ENCODE data around the gene PDE4D.

DNA sequence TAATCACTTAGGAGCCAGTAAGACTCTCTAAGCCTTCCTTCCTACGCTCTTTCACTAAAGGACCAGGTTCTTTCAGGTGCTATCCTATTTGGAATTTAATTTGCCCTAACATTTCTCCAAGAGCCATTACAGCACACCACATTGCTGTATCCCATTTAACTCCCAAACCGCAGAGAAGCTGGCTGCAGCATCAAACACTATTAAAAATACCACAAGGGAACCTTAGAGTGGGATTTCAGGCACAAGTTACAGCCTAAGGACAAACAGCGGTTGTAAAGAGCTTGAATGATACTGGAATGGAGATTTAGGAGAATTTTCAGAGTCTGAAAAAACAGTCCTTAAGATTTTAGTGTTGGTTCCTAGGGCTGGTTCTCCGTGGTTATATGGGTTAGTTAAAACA is 744.3 kb downstream of the PDE4D start:
- TF ChIP-seq, protein P1, sequence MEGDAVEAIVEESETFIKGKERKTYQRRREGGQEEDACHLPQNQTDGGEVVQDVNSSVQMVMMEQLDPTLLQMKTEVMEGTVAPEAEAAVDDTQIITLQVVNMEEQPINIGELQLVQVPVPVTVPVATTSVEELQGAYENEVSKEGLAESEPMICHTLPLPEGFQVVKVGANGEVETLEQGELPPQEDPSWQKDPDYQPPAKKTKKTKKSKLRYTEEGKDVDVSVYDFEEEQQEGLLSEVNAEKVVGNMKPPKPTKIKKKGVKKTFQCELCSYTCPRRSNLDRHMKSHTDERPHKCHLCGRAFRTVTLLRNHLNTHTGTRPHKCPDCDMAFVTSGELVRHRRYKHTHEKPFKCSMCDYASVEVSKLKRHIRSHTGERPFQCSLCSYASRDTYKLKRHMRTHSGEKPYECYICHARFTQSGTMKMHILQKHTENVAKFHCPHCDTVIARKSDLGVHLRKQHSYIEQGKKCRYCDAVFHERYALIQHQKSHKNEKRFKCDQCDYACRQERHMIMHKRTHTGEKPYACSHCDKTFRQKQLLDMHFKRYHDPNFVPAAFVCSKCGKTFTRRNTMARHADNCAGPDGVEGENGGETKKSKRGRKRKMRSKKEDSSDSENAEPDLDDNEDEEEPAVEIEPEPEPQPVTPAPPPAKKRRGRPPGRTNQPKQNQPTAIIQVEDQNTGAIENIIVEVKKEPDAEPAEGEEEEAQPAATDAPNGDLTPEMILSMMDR (IDR thresholded peaks at IDR 0.05; ENCODE audit: low read length): no peak
- TF ChIP-seq EZH2phosphoT487 (IDR thresholded peaks at IDR 0.05; ENCODE audit: low read length): no peak
- TF ChIP-seq EZH2 (optimal IDR thresholded peaks at IDR 0.05; ENCODE audit: low read depth, low read length): no peak

Measured in MM.1S (cell line).